Stimulated activated CD4-positive, alpha-beta T cell treated with anti-CD3 and anti-CD28 coated beads, Interleukin-12 subunit alpha, Interleukin-12 subunit beta, amount 100 ng/mL, for 4 hours (primary cell): Measurements from ENCODE around the gene BICD1.

Experiments
- DNase-seq: peaks from one replicate; pipeline ENCODE4 v3.0.0-alpha.2; 2020

BICD1 gene

DNA sequence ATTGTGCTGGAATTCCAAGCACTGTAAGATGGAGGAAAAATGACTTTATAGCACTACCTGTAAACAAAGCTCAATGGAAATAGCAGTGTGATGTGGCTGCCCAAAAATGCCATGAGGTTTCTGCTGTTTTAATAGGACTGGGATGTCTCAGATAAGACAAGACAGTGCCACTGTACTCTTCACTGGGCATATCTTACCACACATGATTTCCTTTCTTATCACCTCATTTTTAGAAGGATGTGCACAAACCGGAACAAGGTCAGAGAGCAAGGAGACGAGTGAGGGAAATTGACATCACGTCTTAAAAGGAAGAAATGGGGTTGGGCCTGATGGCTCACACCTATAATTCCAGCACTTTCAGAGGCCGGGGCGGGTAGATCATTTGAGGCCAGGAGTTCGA, 254.3 kb downstream of the BICD1 start:
- DNase-seq: no peak

DNA sequence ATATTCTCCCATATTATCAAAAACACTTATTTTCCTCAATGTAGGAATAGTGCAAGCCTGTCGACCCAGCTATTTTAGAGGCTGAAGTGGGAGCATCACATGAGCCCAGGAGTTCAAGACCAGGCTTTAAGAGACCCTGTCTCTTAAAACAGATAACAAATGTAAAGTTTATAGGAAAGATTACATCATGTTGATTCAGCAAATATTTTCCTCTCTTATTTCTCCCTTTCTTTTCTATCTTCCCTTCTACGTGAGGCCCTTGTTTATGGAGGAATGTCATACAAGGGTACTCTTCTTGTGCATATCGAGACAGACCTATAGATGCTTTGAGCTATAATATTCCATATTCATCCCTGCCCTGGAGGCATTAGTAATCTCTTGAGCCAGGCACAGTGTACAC, 256.2 kb downstream of the BICD1 start:
- no peak for DNase-seq

GRCh38 chr12:32365473-32366064, 258.9 kb downstream of the BICD1 start:
- no peak for DNase-seq

DNA sequence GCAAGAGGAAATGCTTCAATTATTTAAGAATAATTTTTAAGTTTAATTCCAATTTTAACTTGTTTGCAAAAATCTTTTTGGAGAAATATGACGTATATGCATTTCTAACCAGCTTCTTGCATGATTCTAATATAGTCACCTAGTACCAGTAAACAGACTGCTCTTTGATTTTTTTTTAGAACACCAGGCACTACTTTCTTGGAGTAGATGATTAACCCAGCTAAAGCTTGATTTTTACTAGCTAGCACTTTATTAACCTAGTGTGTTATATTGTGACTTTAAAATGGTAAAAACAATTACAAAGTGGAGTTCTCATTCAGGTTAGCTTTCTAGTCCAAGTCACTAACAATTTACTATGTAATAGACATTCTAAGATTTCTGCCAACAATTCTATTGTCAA, 260.1 kb downstream of the BICD1 start:
- no peak for DNase-seq

DNA sequence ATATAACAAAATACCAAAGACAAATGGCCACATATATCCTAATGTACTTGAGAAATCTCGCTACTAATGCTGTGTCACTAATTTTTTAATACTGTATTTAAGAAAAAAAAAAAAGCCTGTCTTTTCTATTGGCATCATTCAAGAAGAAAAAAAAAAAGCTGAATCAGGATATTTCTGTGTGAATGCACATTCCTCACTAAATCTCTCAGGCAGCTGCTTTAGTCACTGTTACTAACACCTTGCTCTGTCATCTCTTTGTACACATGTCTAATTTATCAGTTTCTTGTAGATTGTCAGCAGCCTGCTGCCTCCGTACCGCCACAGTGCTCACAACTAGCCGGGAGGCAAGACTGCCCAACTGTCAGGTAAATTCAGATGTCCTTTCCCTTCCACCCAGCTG, 260.7 kb downstream of the BICD1 start:
- no peak for DNase-seq

GRCh38 chr12:32369202-32369601, 262.6 kb downstream of the BICD1 start:
- no peak for DNase-seq

GRCh38 chr12:32377344-32378055, 270.9 kb downstream of the BICD1 start:
- no peak for DNase-seq

- DNase-seq: no peak
Observed at GRCh38 chr12:32379213-32379612, 272.6 kb downstream of the BICD1 start.

- no peak for DNase-seq
Observed at GRCh38 chr12:32379667-32380066, 273.0 kb downstream of the BICD1 start.

- no peak for DNase-seq
Observed at GRCh38 chr12:32382226-32382625, 275.6 kb downstream of the BICD1 start.

GRCh38 chr12:32390572-32391219, 284.0 kb downstream of the BICD1 start:
- peak; percentile 9 for DNase-seq

DNA sequence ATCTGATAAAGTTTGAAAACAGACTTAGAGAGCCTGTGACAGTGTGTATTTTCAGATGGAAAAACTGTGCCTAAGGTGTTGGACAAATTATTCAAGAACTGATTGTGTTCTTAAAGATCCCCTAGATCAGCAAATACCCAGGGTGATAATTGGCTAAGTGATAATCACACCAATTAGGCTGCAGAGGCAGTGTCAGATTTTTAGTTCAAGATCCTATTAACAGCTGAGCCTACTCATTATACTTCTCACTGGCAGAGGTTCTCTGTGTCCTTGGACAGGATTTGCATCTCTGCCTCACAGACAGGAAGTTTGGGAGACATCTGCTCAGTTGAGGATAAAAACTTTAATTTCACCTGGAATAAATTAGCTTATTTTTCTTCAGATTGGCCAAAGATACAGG, 288.4 kb downstream of the BICD1 start:
- no peak for DNase-seq

DNA sequence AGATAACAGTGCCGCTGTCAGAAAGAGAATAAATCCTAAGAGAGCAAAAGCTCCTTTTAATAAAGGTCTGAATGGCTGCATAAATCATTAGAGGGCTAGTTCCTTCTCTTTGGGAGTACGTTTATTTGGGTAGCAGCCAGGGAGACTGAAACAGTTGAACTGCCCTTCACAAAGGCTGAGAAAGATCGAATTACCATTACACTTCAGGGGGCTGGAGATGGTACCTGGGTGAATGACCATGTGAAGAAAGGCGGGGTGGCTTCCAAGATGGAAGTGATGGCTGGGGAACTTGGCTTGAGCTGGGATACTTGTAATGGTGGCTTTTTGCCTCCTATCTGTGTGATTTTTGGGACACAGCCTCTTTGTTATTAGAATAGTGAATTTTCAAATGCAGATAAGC, 291.0 kb downstream of the BICD1 start:
- DNase-seq: no peak

GRCh38 chr12:32398181-32398580, 291.5 kb downstream of the BICD1 start:
- no peak for DNase-seq

GRCh38 chr12:32398816-32399369, 292.2 kb downstream of the BICD1 start:
- DNase-seq: no peak

- peak; percentile 36 for DNase-seq
Observed at GRCh38 chr12:32399370-32400113, 292.9 kb downstream of the BICD1 start, which contains the start of gene FGD4. TSS of gene FGD4 (plus strand) at chr12:32399558.

DNA sequence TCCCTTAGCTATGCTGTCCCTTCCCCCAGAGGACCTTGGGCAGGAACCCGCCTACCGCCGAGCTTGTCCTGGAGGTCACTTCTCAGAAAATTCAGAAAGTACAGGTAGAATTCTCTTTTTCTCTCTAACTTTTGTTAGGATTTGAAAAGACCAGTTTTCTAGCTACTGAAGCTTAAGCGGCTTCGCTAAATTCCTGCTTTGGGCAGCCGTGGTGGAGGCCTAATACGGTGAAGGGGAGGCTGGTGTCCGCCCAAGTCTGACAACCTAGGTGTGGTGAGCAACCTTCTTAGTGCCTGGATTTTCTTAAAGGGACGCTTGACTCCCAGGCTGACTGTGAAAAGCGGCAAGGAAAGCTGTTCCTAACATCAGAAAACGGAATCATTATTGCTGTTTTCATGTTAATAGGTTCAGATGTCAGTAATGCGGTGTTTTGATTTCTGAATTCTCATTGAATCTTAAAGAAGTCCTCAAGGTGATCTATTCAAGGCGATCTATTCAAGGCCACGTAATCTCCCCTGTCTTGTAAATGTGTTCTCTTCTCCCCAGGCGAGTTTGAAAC, 293.5 kb downstream of the BICD1 start:
- no peak for DNase-seq

- no peak for DNase-seq
Observed at GRCh38 chr12:32400866-32401265, 294.2 kb downstream of the BICD1 start.

GRCh38 chr12:32402170-32402569, 295.5 kb downstream of the BICD1 start:
- DNase-seq: no peak

DNA sequence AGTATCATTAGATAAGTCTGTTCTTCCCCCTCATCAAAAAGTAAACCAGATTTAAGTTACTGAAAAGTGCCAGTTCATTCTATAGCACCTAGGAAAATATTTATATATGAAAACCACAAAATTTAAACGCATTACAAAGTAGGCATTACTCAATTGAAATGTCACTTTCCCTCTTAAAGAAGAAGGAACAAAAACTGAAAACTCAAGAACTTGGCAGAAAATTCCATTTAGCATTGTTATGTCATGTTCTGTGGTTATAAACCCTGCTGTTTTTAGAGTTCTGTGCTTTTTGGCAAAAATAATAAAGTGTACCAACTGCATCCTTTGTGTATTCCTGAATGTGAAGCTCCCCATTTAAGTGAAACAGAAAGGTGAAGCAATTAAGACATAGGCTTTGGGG, 296.3 kb downstream of the BICD1 start:
- DNase-seq: no peak

- no peak for DNase-seq
Observed at GRCh38 chr12:32407795-32408194, 301.1 kb downstream of the BICD1 start.

DNA sequence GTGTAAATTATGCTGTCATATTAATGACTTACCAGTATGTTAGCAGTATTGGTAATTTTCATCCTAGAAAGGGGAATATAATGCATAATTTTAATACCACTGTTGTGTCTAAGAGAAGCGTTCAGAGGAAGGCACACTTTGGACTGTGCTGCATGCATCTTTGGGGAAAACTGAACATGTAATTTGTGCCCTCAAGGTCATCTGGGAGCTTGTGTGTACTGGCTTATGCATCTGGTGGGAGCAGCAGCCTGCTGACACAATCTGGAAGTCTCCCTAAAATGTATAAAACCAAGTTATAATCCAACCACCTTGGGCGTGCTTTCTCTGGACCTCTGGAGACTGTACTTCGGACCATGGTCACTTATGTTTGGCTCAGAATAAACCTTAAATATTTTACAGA, 306.8 kb downstream of the BICD1 start:
- no peak for DNase-seq

DNA sequence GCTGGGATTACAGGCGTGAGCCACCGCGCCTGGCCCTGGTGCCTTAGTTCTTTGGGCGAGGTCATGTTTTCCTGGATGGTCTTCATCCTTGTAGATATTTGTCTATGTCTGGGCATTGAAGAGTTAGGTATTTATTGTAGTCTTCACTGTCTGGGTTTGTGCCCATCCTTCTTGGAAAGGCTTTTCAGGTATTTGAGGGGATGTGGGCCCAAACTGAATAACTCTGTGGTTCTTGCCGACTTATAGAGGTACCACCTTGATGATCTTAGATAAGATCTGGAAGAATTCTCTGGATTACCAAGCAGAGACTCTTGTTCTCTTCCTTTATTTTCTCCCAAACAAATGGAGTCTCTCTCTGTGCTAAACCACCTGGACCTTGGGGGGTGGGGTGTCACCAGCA, 311.6 kb downstream of the BICD1 start:
- DNase-seq: no peak
